Measurements from ENCODE around the gene MAS1.

DNA sequence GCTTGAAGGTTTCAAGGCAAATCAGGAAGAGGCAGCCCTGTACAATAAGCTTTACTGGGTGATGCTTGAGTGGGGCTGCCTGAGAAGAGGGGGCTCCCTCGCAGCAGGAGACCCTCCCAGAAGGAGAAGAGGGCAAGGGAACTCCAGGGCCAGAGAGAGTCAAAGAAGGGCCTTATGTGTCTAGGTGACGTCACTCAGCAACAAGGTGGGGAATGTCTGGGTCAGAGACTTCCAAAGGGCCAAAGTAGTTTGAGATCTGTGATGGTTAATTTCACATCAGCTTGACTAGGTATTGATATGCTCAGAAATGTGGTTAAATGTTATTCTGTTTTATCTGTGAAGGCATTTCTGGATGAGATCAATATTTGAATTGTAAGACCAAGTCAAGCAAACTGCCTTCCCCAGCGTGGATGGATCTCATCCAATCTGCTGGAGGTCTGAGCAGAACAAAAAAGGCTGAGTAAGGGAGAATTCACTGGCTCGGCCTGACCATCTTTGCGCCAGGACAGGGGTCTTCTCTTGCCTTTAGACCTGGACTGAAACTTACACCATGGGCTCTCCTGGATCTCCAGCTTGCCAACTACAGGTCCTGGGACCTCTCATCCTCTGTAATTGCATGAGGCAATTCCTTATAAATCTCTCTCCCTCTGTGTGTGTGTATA, 35.9 kb downstream of the MAS1 start:
- TF ChIP-seq EZH2 (IDR thresholded peaks at IDR 0.05) (no peak), FOXP2 (optimal IDR thresholded peaks at IDR 0.05; ENCODE audit: control extremely low read depth, extremely low read length, insufficient read depth) (no peak)

Data from SK-N-MC (cell line).